ENCODE data around the gene NAA10.

NAA10 gene

DNA sequence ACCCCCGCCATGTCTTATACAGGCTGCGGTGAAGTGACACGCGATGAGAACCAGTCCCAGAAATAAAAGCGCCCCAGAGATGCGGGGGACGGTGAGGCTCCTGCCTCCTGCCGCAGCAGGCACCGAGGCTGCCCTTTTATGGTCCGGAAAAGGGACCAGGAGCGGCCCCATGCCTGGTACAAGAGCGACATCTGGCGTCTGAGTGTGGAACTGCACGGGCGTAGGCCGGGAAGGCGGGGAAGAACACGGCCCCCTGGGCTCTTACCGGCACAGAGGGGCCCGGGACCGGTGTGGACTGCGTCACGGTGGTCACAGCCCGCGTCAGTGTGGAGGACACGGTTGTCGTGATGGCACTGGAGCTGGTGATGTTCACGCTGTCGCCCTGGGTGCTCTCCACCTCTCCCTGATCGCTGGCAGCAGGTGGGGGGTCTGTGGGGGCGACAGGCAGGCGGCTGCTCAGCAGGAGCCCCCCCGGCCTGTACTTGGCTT lies 18.5 kb upstream of the NAA10 start (continued):
- TF ChIP-seq, protein P1, sequence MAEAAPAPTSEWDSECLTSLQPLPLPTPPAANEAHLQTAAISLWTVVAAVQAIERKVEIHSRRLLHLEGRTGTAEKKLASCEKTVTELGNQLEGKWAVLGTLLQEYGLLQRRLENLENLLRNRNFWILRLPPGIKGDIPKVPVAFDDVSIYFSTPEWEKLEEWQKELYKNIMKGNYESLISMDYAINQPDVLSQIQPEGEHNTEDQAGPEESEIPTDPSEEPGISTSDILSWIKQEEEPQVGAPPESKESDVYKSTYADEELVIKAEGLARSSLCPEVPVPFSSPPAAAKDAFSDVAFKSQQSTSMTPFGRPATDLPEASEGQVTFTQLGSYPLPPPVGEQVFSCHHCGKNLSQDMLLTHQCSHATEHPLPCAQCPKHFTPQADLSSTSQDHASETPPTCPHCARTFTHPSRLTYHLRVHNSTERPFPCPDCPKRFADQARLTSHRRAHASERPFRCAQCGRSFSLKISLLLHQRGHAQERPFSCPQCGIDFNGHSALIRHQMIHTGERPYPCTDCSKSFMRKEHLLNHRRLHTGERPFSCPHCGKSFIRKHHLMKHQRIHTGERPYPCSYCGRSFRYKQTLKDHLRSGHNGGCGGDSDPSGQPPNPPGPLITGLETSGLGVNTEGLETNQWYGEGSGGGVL (tag by site-specific recombination; IDR thresholded peaks at IDR 0.05), result no peak
- TF ChIP-seq ZNF501 (tag by site-specific recombination; IDR thresholded peaks at IDR 0.05) (0 out of 2 replicates have a peak, but pooled peaks have one; percentile 25), ZNF311 (tag by site-specific recombination; IDR thresholded peaks at IDR 0.05; ENCODE audit: borderline replicate concordance) (no peak), ZNF274 (IDR thresholded peaks at IDR 0.05; ENCODE audit: low read length) (no peak), ZNF274 (tag by site-specific recombination; IDR thresholded peaks at IDR 0.05; ENCODE audit: borderline replicate concordance) (no peak), ZFHX2 (tag by site-specific recombination; conservative IDR thresholded peaks at IDR 0.05) (peak; percentile 79), ZNF214 (tag by site-specific recombination; IDR thresholded peaks at IDR 0.05; ENCODE audit: borderline replicate concordance) (no peak), ZNF394 (tag by site-specific recombination; IDR thresholded peaks at IDR 0.05; ENCODE audit: borderline replicate concordance) (no peak), ZSCAN30 (tag by site-specific recombination; IDR thresholded peaks at IDR 0.05) (peak; percentile 78; the same call in 1 of the 2 replicates), GFI1B (tag by site-specific recombination; IDR thresholded peaks at IDR 0.05) (no peak), SCRT2 (tag by site-specific recombination; IDR thresholded peaks at IDR 0.05) (peak; percentile 95)
- TF ChIP-seq, protein P2, sequence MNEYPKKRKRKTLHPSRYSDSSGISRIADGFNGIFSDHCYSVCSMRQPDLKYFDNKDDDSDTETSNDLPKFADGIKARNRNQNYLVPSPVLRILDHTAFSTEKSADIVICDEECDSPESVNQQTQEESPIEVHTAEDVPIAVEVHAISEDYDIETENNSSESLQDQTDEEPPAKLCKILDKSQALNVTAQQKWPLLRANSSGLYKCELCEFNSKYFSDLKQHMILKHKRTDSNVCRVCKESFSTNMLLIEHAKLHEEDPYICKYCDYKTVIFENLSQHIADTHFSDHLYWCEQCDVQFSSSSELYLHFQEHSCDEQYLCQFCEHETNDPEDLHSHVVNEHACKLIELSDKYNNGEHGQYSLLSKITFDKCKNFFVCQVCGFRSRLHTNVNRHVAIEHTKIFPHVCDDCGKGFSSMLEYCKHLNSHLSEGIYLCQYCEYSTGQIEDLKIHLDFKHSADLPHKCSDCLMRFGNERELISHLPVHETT (tag by site-specific recombination; IDR thresholded peaks at IDR 0.05), result peak; percentile 52; the same call in 1 of the 2 replicates

DNA sequence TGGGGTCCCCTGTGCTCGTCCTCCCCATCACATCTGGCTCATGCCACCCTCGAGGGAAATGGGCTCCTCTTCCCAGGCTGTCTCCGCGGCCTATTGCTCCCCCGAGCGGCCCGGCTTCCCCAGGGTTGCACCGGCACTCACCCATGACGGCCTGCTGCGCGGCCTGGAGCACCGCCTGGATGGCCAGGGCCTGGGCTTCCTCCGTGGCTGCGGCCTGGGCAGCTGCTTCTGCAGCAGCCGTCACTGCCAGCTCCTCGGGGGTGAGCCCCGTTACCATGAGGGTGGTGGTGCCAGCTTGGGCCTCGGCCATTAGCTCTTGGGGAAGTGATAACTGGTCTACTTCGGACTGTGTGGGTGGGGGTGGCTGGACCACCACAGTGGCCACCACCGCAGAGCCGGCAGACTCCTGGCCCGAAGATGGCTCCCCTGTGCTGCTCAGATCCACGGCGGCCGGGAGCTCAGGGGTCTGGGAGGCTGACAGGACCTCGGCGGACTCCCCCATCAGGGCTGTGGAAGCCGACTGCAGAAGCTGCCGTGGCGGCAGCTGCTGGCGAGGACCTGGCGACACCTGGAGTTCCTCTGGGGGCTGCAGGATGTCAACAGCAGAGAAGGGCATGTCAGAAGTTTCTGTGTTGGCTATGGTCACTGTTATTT lies 17.7 kb upstream of the NAA10 start:
- H3K36me3 ChIP-seq (ENCODE audit: control insufficient read depth in 2 of 2, insufficient read depth in 1 of 2, low read length in 2 of 2), result peaks cover 31 to 99% of the 10 kb centered on the region in 2 experiments
- TF ChIP-seq ZNF830 (tag by site-specific recombination; IDR thresholded peaks at IDR 0.05; ENCODE audit: low read depth), result no peak
- TF ChIP-seq ZFP69B (tag by site-specific recombination; IDR thresholded peaks at IDR 0.05), result no peak
- TF ChIP-seq, protein P3, sequence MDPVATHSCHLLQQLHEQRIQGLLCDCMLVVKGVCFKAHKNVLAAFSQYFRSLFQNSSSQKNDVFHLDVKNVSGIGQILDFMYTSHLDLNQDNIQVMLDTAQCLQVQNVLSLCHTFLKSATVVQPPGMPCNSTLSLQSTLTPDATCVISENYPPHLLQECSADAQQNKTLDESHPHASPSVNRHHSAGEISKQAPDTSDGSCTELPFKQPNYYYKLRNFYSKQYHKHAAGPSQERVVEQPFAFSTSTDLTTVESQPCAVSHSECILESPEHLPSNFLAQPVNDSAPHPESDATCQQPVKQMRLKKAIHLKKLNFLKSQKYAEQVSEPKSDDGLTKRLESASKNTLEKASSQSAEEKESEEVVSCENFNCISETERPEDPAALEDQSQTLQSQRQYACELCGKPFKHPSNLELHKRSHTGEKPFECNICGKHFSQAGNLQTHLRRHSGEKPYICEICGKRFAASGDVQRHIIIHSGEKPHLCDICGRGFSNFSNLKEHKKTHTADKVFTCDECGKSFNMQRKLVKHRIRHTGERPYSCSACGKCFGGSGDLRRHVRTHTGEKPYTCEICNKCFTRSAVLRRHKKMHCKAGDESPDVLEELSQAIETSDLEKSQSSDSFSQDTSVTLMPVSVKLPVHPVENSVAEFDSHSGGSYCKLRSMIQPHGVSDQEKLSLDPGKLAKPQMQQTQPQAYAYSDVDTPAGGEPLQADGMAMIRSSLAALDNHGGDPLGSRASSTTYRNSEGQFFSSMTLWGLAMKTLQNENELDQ (tag by site-specific recombination; IDR thresholded peaks at IDR 0.05; ENCODE audit: low read depth), result no peak
- no peak for TF ChIP-seq ZNF37A (tag by site-specific recombination; IDR thresholded peaks at IDR 0.05)
- TF ChIP-seq, protein P4, sequence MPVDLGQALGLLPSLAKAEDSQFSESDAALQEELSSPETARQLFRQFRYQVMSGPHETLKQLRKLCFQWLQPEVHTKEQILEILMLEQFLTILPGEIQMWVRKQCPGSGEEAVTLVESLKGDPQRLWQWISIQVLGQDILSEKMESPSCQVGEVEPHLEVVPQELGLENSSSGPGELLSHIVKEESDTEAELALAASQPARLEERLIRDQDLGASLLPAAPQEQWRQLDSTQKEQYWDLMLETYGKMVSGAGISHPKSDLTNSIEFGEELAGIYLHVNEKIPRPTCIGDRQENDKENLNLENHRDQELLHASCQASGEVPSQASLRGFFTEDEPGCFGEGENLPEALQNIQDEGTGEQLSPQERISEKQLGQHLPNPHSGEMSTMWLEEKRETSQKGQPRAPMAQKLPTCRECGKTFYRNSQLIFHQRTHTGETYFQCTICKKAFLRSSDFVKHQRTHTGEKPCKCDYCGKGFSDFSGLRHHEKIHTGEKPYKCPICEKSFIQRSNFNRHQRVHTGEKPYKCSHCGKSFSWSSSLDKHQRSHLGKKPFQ (tag by site-specific recombination; IDR thresholded peaks at IDR 0.05), result no peak
- no peaks in the 10 kb centered on the region for H3K9me3 ChIP-seq (ENCODE audit: control insufficient read depth, insufficient read depth, low read depth, low read length)
- no peak overlapping the region; the same call in 1 of the 2 replicates for H3K27ac ChIP-seq (ENCODE audit: extremely low read depth, low read depth, low read length)
- H3K4me3 ChIP-seq (ENCODE audit: low read depth, low read length), result no peak overlapping the region
- POLR2A ChIA-PET, result interaction anchor here (0.6 kb wide), 1 partner anchor 11 kb away, joined by 3 read pairs; no protein-coding TSS in a partner anchor
- H3K4me1 ChIP-seq (ENCODE audit: control insufficient read depth, insufficient read depth, low read length), result no peaks in the 10 kb centered on the region; the same call in 1 of the 2 replicates
- CTCF ChIA-PET, result interaction anchor here (0.6 to 10.9 kb wide), 16 partner anchors 8 to 922 kb away, joined by 3 to 267 read pairs (median 4); partner anchors contain the start of genes ARHGAP4, NAA10, PLXNB3 and RENBP
